H1 (cell line): Measurements from ENCODE around the gene BBX. TPM values are rescaled to one million over a fixed set of nuclear protein-coding genes. Genes with fewer than 3 reads are reported as not detected.
A peak's percentile ranks its signal among the peaks of the same experiment; 100 is the strongest.

ENCODE experiments used
- CTCF ChIA-PET: fragments of 300-600 bp; sonication (Branson Sonifier 250); formaldehyde crosslinking; loops from one replicate; lab custom pipeline; 2021; ENCODE audit not compliant: partially characterized antibody; lab: Charles Lee
- POLR2A ChIA-PET: fragments of 300-600 bp; sonication (Branson Sonifier 250); formaldehyde crosslinking; loops from one replicate; lab custom pipeline; 2021; ENCODE audit warnings: inconsistent platforms; ENCODE audit not compliant: partially characterized antibody; lab: Charles Lee
- DNase-seq, 2 experiments: peaks; one replicate each; pipeline versions ENCODE4 v3.0.0 to v3.0.0-alpha.2; 2010 to 2022; ENCODE audit warnings: low spot score in 2 of 2, low read depth in 1 of 2, mixed read lengths in 1 of 2
- FAIRE-seq: peaks from 2 replicates; lab custom pipeline; 2011; peaks lifted over from hg19 to GRCh38; lab: Jason Lieb, UNC
- H2AFZ ChIP-seq: 2 replicates; pipeline ENCODE4 v1.8.1; 2012; ENCODE audit warnings: low read length, inconsistent platforms
- H2AK5ac ChIP-seq: 2 replicates; pipeline ENCODE4 v1.6.1; 2013; ENCODE audit warnings: low read depth, low read length
- H2BK120ac ChIP-seq: replicated peaks from 2 replicates; pipeline ENCODE3; 2013; ENCODE audit warnings: low read depth, low read length, inconsistent platforms
- H2BK12ac ChIP-seq: 2 replicates; pipeline ENCODE4 v1.6.1; 2013; ENCODE audit warnings: low read depth, low read length
- H2BK15ac ChIP-seq: 2 replicates; pipeline ENCODE4 v1.6.1; 2013; ENCODE audit warnings: low read length
- H2BK20ac ChIP-seq: 2 replicates; pipeline ENCODE4 v1.6.1; 2013; ENCODE audit warnings: low read length
- H2BK5ac ChIP-seq: 2 replicates; pipeline ENCODE4 v1.6.1; 2013; ENCODE audit warnings: low read depth, low read length
- H3K14ac ChIP-seq: 2 replicates; pipeline ENCODE4 v1.6.1; 2013; ENCODE audit warnings: inconsistent platforms; ENCODE audit not compliant: insufficient read length
- H3K18ac ChIP-seq: 2 replicates; pipeline ENCODE4 v1.6.1; 2013; ENCODE audit warnings: low read length; ENCODE audit errors: extremely low read depth
- H3K23ac ChIP-seq: 2 replicates; pipeline ENCODE4 v1.6.1; 2013; ENCODE audit warnings: inconsistent platforms; ENCODE audit not compliant: insufficient read length
- H3K23me2 ChIP-seq: 2 replicates; pipeline ENCODE4 v1.6.1; 2013; ENCODE audit warnings: low read depth, low read length
- H3K27ac ChIP-seq: 2 replicates; pipeline ENCODE4 v1.6.1; 2011; ENCODE audit warnings: low read depth, low read length, inconsistent platforms
- H3K27me3 ChIP-seq, 4 experiments: replicated peaks in 1 of 4; 1 replicate in 1 of 4; 2 replicates in 3 of 4; pipeline versions ENCODE4 v1.6.1 to v1.8.1; 2011 to 2013; ENCODE audit warnings: low read length in 3 of 4, mild to moderate bottlenecking in 3 of 4, inconsistent platforms in 2 of 4, mixed read lengths in 2 of 4, moderate library complexity in 1 of 4; ENCODE audit not compliant: control insufficient read depth in 3 of 4, insufficient read depth in 3 of 4; ENCODE audit errors: extremely low read depth in 1 of 4
- H3K36me3 ChIP-seq, 4 experiments: 2 replicates each; pipeline versions ENCODE4 v1.6.1 to v1.8.1; 2011 to 2013; ENCODE audit warnings: mild to moderate bottlenecking in 4 of 4, low read length in 3 of 4, moderate library complexity in 2 of 4, control low read depth in 1 of 4, inconsistent platforms in 1 of 4; ENCODE audit not compliant: insufficient read depth in 4 of 4, control insufficient read depth in 2 of 4
- H3K4ac ChIP-seq: replicated peaks from 2 replicates; pipeline ENCODE3; 2013; ENCODE audit warnings: low read length, low read depth, mixed read lengths, inconsistent platforms; ENCODE audit not compliant: insufficient read length
- H3K4me1 ChIP-seq, 4 experiments: replicated peaks in 1 of 4; 1 replicate in 1 of 4; 2 replicates in 3 of 4; pipeline versions ENCODE4 v1.6.1 to v1.8.1; 2011 to 2013; ENCODE audit warnings: low read length in 3 of 4, inconsistent platforms in 2 of 4, mixed read lengths in 1 of 4; ENCODE audit not compliant: insufficient read depth in 4 of 4, control insufficient read depth in 3 of 4
- H3K4me2 ChIP-seq, 2 experiments: 2 replicates each; pipeline versions ENCODE4 v1.6.1 to v1.8.1; 2011 to 2013; ENCODE audit warnings: low read depth in 2 of 2, low read length in 2 of 2, control low read depth in 1 of 2, inconsistent platforms in 1 of 2, mild to moderate bottlenecking in 1 of 2; ENCODE audit not compliant: insufficient read depth in 1 of 2
- H3K4me3 ChIP-seq, 4 experiments: fragments of 200-600, 300-600 bp in 1 of 4; sonication (generic), shearing (Covaris generic), sonication (Bioruptor Twin) in 1 of 4; 2 replicates each; pipeline versions ENCODE4 v1.5.1 to v1.8.1; 2011 to 2016; ENCODE audit warnings: low read length in 4 of 4, low read depth in 3 of 4, control low read depth in 2 of 4, inconsistent platforms in 2 of 4, mild to moderate bottlenecking in 2 of 4, mixed read lengths in 1 of 4, moderate library complexity in 1 of 4; ENCODE audit not compliant: insufficient read depth in 2 of 4; ENCODE audit errors: extremely low read depth in 1 of 4
- H3K56ac ChIP-seq: replicated peaks from 2 replicates; pipeline ENCODE3; 2013; ENCODE audit warnings: low read depth, mild to moderate bottlenecking, mixed read lengths, low read length, inconsistent platforms; ENCODE audit not compliant: insufficient read length
- H3K79me1 ChIP-seq: 2 replicates; pipeline ENCODE4 v1.6.1; 2013; ENCODE audit warnings: low read depth, low read length, control low read depth
- H3K79me2 ChIP-seq, 2 experiments: 2 replicates each; pipeline versions ENCODE4 v1.6.1 to v1.8.1; 2012 to 2013; ENCODE audit warnings: low read length in 2 of 2, mild to moderate bottlenecking in 2 of 2, inconsistent platforms in 1 of 2; ENCODE audit not compliant: insufficient read depth in 2 of 2, control insufficient read depth in 1 of 2
- H3K9ac ChIP-seq, 4 experiments: replicated peaks in 1 of 4; 1 replicate in 1 of 4; 2 replicates in 3 of 4; pipeline versions ENCODE4 v1.6.1 to v1.8.1; 2011 to 2013; ENCODE audit warnings: low read depth in 3 of 4, low read length in 3 of 4, control low read depth in 2 of 4, mild to moderate bottlenecking in 2 of 4, moderate library complexity in 2 of 4, inconsistent platforms in 1 of 4; ENCODE audit errors: extremely low read depth in 1 of 4
- H3K9me3 ChIP-seq, 2 experiments: 2 replicates each; pipeline versions ENCODE4 v1.6.1 to v1.8.1; 2012 to 2013; ENCODE audit warnings: mild to moderate bottlenecking in 2 of 2, moderate library complexity in 2 of 2, control low read depth in 1 of 2, inconsistent platforms in 1 of 2, low read depth in 1 of 2, low read length in 1 of 2, mixed read lengths in 1 of 2; ENCODE audit not compliant: insufficient read depth in 2 of 2
- H4K20me1 ChIP-seq, 2 experiments: replicated peaks in 1 of 2; 2 replicates each; pipeline versions ENCODE3 to v1.8.1; 2011 to 2013; ENCODE audit warnings: inconsistent platforms in 2 of 2, low read length in 2 of 2, mild to moderate bottlenecking in 1 of 2; ENCODE audit not compliant: insufficient read depth in 2 of 2, control insufficient read depth in 1 of 2
- H4K5ac ChIP-seq: 2 replicates; pipeline ENCODE4 v1.6.1; 2013; ENCODE audit warnings: low read length, low read depth, mixed read lengths, inconsistent platforms; ENCODE audit not compliant: insufficient read length
- H4K8ac ChIP-seq: 2 replicates; pipeline ENCODE4 v1.8.0; 2013; ENCODE audit warnings: mild to moderate bottlenecking, moderate library complexity, low read length, inconsistent platforms; ENCODE audit not compliant: insufficient read depth; ENCODE audit errors: extremely low read depth
- H4K91ac ChIP-seq: replicated peaks from 2 replicates; pipeline ENCODE3; 2013; ENCODE audit warnings: low read length, mixed read lengths, inconsistent platforms; ENCODE audit not compliant: insufficient read length
- ASH2L ChIP-seq: fragments of 200-600, 300-600 bp; sonication (generic); IDR thresholded peaks from one replicate; pipeline ENCODE4 v1.7.1; 2017; ENCODE audit warnings: low read length
- CEBPB ChIP-seq: IDR thresholded peaks from 2 replicates; pipeline ENCODE4 v1.6.1; 2012; ENCODE audit warnings: low read depth, low read length
- CTBP2 ChIP-seq: IDR thresholded peaks from 2 replicates; pipeline ENCODE4 v1.7.0; 2011; ENCODE audit warnings: borderline replicate concordance, mild to moderate bottlenecking, moderate library complexity, mixed read lengths, low read length; ENCODE audit not compliant: insufficient read depth, insufficient read length
- CTCF ChIP-seq, 3 experiments: IDR thresholded peaks; 1 replicate in 2 of 3; 2 replicates in 1 of 3; pipeline versions ENCODE4 v1.5.1 to v1.6.1; 2011; ENCODE audit warnings: low read length in 3 of 3, mild to moderate bottlenecking in 3 of 3, inconsistent platforms in 2 of 3, low read depth in 1 of 3, moderate library complexity in 1 of 3; ENCODE audit not compliant: insufficient read depth in 1 of 3; ENCODE audit errors: control extremely low read depth in 1 of 3
- EZH2 ChIP-seq: fragments of 200-600 bp; sonication (generic); IDR thresholded peaks from 2 replicates; pipeline ENCODE4 v1.7.1; 2012; ENCODE audit warnings: low read depth, mild to moderate bottlenecking, moderate library complexity, low read length, inconsistent platforms; ENCODE audit not compliant: severe bottlenecking
- HDAC2 ChIP-seq, 2 experiments: fragments of 300-600 bp in 1 of 2; sonication (generic) in 1 of 2; IDR thresholded peaks; 2 replicates each; pipeline ENCODE4 v1.6.1; 2011 to 2012; ENCODE audit warnings: low read depth in 2 of 2, low read length in 2 of 2, mild to moderate bottlenecking in 2 of 2, moderate library complexity in 2 of 2, borderline replicate concordance in 1 of 2, inconsistent platforms in 1 of 2
- POU5F1 ChIP-seq: IDR thresholded peaks from 2 replicates; pipeline ENCODE4 v1.6.1; 2011; ENCODE audit warnings: low read depth, mild to moderate bottlenecking, low read length, moderate library complexity
- RBBP5 ChIP-seq: IDR thresholded peaks from 2 replicates; pipeline ENCODE4 v1.7.1; 2012; ENCODE audit warnings: low read depth, mild to moderate bottlenecking, inconsistent platforms, low read length, moderate library complexity, borderline replicate concordance
- SIRT6 ChIP-seq: IDR thresholded peaks from one replicate; pipeline ENCODE4 v1.7.1; 2012; ENCODE audit warnings: low read length, inconsistent platforms
- WGBS, 2 experiments: shearing (Covaris generic) in 1 of 2; methylation state at CpG; one replicate each; pipeline versions ENCODE4 v1.1.6 to v1.1.7; 2013 to 2015; ENCODE audit warnings: low lambda C conversion rate in 2 of 2, mixed read lengths in 2 of 2, inconsistent platforms in 1 of 2, low coverage in 1 of 2, missing lambda C conversion rate in 1 of 2; ENCODE audit not compliant: insufficient replicate concordance in 2 of 2, insufficient coverage in 1 of 2, insufficient read length in 1 of 2; ENCODE audit errors: extremely low coverage in 1 of 2, missing lambda C conversion rate in 1 of 2; 5-methylcytosine and 5-hydroxymethylcytosine counted together
- polyA plus RNA-seq, 7 experiments: library from polyadenylated mRNA; depleted of rRNA in 3 of 7; stranded (reverse) in 5 of 7; unstranded in 2 of 7; fragments of >200 nt in 5 of 7; fragments of 200-250 nt in 2 of 7; gene quantifications; 1 replicate in 5 of 7; 2 replicates in 1 of 7; 4 replicates in 1 of 7; pipeline versions ENCODE4 v1.2.1 to v1.2.3, GENCODE V29; 2011 to 2013; ENCODE audit warnings: missing spikeins in 2 of 7, mixed read lengths in 2 of 7
- total RNA-seq: library from RNA; stranded (reverse); fragmentation: NEBNext Ultra II Directional; extraction: Animal tissue kit (Norgen Biotek cat#: 25700); gene quantifications from 2 replicates; pipeline ENCODE4 v1.2.1, GENCODE V29; 2021

Gene BBX
- total and polyA plus RNA-seq, 2 of the 8 experiments (the other 6 are each of a cell fraction or from before 2014, with no cell fraction given) = 11.0 to 42.5 TPM

GRCh38 chr3:107794664-107795443 lies 272.1 kb downstream of the BBX start:
- Histone ChIP-seq H3K79me1 (no peaks in the 10 kb centered on the region), H2BK20ac (no peak overlapping the region), H3K56ac (no peak overlapping the region), H4K20me1 (no peaks in the 10 kb centered on the region), H2BK5ac (no peak overlapping the region), H3K79me2 (no peaks in the 10 kb centered on the region), H2AK5ac (no peak overlapping the region), H4K91ac (no peak overlapping the region), H2BK120ac (no peak overlapping the region), H3K36me3 (peaks cover 0 to 17% (median 3%) of the 10 kb centered on the region in 4 experiments; a peak in 4 of 8 replicates), H3K4me1 (no peaks in the 10 kb centered on the region), H4K8ac (no peak overlapping the region), H2BK15ac (no peak overlapping the region), H3K9me3 (no peaks in the 10 kb centered on the region), H4K5ac (no peak overlapping the region), H3K14ac (no peak overlapping the region), H3K23me2 (no peaks in the 10 kb centered on the region), H3K4ac (no peak overlapping the region), H3K23ac (no peak overlapping the region), H3K18ac (no peak overlapping the region), H3K4me3 (no peak overlapping the region), H3K9ac (no peak overlapping the region), H3K27me3 (no peaks in the 10 kb centered on the region), H3K4me2 (no peak overlapping the region), H2BK12ac (no peak overlapping the region), H2AFZ (no peak overlapping the region), H3K27ac (no peak overlapping the region)
- ChIA-PET CTCF (interaction anchor here (0.8 to 1.2 kb wide), 8 partner anchors 8 to 134 kb away, joined by 3 to 5 read pairs (median 3); no protein-coding TSS in a partner anchor), POLR2A (no interaction called here)
- FAIRE-seq (no peak), DNase-seq (no peak)
- WGBS, 2 experiments = 90% methylated on average over 8 of the region's 8 CpGs; no CpG with 5 or more reads in 1 of the 2 experiments
- TF ChIP-seq HDAC2 (IDR thresholded peaks at IDR 0.05; ENCODE audit: borderline replicate concordance in 1 of 2, low read depth in 2 of 2, low read length in 2 of 2) (no peak), CTBP2 (no peak), EZH2 (no peak), CEBPB (no peak), CTCF (IDR thresholded peaks at IDR 0.05; ENCODE audit: control extremely low read depth in 1 of 3, insufficient read depth in 1 of 3, low read depth in 1 of 3, low read length in 3 of 3) (peak in 2 of 3 experiments; percentile 21 to 24; a peak in 2 of 4 replicates), RBBP5 (no peak), SIRT6 (no peak), ASH2L (no peak), POU5F1 (no peak)
